ENCODE measurements around the gene DHPS.
"Not testable (repeated sequence)": the region's sequence is repeated elsewhere in the genome, so short reads cannot be mapped to it uniquely, and the experiment has no call there.

DHPS gene

DNA sequence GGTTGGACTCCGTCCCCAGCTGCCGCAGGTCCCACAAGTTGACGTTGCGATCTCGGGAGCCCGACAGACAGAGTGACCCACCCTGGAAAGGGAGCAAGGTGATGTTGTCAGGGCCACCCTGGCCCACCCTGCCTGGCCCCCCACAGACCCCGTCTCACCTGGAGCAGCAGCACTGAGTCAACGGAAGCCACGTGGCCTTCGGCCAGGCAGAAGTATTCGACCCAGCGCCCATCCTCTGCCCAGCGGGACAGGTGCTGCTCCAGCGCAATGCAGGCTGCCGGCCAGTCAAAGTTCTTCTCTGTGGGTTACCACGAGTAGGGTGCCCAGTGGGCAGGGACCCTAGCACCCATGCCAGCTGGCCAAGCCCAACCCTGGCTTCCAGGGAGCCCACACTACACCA, 13.0 kb upstream of the DHPS start:
- Histone ChIP-seq H3K4me1 (ENCODE audit: control insufficient read depth, insufficient read depth, low read length) (peaks cover 18% of the 10 kb centered on the region), H3K4me3 (ENCODE audit: low read length in 2 of 2) (no peak overlapping the region), H3K27ac (ENCODE audit: low read length) (no peak overlapping the region), H3K9me3 (ENCODE audit: control insufficient read depth in 2 of 2, low read length in 2 of 2) (no peaks in the 10 kb centered on the region), H3K36me3 (ENCODE audit: control insufficient read depth in 2 of 2, insufficient read depth in 2 of 2, low read length in 2 of 2) (peaks cover 0 to 3% of the 10 kb centered on the region in 2 donors), H3K9ac (ENCODE audit: low read length in 2 of 2) (no peak overlapping the region), H3K27me3 (ENCODE audit: control insufficient read depth in 1 of 2, insufficient read depth in 2 of 2, low read length in 2 of 2) (no peaks in the 10 kb centered on the region)

DNA sequence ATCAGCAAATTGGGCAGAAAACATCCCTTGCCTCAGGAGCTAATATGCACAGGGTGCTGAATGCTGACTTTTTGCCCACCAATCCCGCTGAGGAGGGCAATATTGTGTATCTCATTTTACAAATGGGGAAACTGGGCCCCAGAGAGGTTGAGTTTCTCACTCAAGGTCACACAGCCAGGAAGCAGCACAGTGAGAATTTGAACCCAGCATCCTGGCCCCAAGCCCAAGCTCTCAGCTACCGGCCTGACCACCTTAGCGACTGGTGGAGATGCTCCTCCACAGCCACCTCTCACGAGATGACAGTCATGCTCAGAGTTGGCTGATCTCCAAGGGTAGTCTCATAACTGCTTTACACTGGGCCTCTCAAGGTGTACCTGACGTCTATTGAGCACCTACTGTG, 11.3 kb upstream of the DHPS start:
- H3K4me1 ChIP-seq (ENCODE audit: control insufficient read depth, insufficient read depth, low read length): peaks cover 18% of the 10 kb centered on the region
- H3K9ac ChIP-seq (ENCODE audit: low read length in 2 of 2): no peak overlapping the region
- no peak overlapping the region for H3K27ac ChIP-seq (ENCODE audit: low read length)
- H3K36me3 ChIP-seq (ENCODE audit: control insufficient read depth in 2 of 2, insufficient read depth in 2 of 2, low read length in 2 of 2): peaks cover 0 to 2% of the 10 kb centered on the region in 2 donors
- H3K9me3 ChIP-seq (ENCODE audit: control insufficient read depth in 2 of 2, low read length in 2 of 2): no peaks in the 10 kb centered on the region
- no peaks in the 10 kb centered on the region for H3K27me3 ChIP-seq (ENCODE audit: control insufficient read depth in 1 of 2, insufficient read depth in 2 of 2, low read length in 2 of 2)
- no peak overlapping the region for H3K4me3 ChIP-seq (ENCODE audit: low read length in 2 of 2)

DNA sequence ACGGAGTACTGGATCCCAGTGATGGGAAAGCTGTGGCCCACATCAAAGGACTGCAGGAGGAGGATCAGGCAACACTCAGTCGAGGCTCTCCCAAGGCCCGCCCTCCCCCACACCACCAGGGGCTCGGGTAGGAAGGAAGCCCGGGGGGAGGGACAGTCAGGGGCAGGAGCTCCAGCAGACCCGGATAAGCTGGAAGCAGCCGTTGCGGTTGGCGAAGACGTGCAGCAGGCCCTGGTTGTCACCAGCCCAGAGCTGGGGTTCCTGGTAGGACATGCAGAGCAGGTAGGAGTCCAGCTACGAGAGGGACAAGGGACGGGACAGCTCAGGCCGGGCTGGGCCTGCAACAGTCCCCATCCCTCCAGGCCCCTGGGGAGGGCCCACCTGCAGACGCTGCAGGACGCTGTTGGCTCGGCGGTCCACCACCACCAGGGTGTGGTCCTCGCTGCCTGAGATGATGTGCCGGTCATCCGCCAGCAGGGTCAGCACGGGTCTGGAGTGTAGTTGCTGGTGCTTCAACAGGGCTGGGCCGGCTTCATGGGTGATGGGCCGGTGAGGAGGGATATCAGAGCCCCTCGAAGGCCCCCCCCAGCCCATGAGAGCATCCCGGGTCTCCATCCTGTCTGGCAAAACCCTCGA, 8.0 kb upstream of the DHPS start:
- no peak overlapping the region for H3K27ac ChIP-seq (ENCODE audit: low read length)
- no peaks in the 10 kb centered on the region for H3K27me3 ChIP-seq (ENCODE audit: control insufficient read depth in 1 of 2, insufficient read depth in 2 of 2, low read length in 2 of 2)
- H3K4me3 ChIP-seq (ENCODE audit: low read length in 2 of 2): no peak overlapping the region
- no peaks in the 10 kb centered on the region for H3K9me3 ChIP-seq (ENCODE audit: control insufficient read depth in 2 of 2, low read length in 2 of 2)
- no peak overlapping the region for H3K9ac ChIP-seq (ENCODE audit: low read length in 2 of 2)
- peaks cover 0 to 2% of the 10 kb centered on the region in 2 donors for H3K36me3 ChIP-seq (ENCODE audit: control insufficient read depth in 2 of 2, insufficient read depth in 2 of 2, low read length in 2 of 2)
- H3K4me1 ChIP-seq (ENCODE audit: control insufficient read depth, insufficient read depth, low read length): no peaks in the 10 kb centered on the region

DNA sequence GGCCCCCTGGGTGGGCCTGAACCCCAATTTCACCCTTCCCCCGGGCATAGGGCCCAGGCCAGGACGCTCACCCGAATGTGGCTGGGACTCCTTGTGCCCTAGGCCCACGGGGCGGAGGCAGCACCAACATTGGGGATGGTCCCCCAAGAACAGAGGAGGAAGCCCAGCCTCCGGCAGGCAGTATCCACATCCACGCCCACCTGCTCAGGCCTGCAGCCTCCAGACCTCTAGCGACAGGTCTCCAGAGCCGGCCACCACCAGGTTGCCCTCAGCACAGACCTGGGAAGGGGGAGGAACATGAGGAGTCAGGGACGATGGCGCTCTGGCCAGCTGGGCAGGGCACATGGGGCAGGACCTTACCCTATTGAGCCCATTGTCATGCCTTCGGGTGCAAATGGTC, 7.3 kb upstream of the DHPS start:
- Histone ChIP-seq H3K4me3 (ENCODE audit: low read length in 2 of 2) (no peak overlapping the region), H3K36me3 (ENCODE audit: control insufficient read depth in 2 of 2, insufficient read depth in 2 of 2, low read length in 2 of 2) (peaks cover 0 to 2% of the 10 kb centered on the region in 2 donors), H3K27ac (ENCODE audit: low read length) (no peak overlapping the region), H3K4me1 (ENCODE audit: control insufficient read depth, insufficient read depth, low read length) (no peaks in the 10 kb centered on the region), H3K27me3 (ENCODE audit: control insufficient read depth in 1 of 2, insufficient read depth in 2 of 2, low read length in 2 of 2) (no peaks in the 10 kb centered on the region), H3K9me3 (ENCODE audit: control insufficient read depth in 2 of 2, low read length in 2 of 2) (no peaks in the 10 kb centered on the region), H3K9ac (ENCODE audit: low read length in 2 of 2) (no peak overlapping the region)

DNA sequence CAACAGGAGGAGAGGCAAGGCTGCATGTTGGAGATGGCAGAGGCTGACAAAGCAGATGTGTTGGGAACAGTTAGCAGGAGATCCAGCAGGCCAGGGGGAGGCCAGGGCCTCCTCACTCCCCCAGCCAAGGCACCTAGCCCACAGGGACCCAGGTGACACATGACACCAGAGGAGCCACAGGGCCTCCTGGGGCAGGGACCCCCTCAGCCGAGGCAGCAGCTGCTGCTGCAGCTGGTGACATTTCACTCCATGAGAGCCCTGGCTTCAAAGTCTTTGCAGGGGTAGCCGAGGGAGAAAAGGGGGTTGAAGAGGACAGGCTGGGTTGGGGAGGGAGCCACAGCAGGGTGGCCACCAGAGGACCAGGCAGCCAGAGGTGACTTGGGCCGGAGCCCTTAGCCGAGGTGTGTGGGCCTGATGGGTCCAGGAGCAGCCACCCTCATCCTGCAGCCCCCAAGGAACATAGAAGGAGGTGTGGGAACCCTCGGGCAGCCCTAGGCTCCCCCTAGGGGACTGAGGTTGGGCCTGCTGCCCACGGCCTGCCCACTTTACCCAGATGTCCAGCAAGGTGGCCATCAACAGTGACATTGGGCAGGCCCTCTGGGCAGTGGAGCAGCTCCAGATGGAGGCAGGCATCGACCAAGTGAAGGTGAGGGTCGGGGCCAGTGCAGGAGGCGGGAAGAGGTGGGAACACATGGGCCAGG, 6.0 kb upstream of the DHPS start, which contains the start of gene GNG14:
GNG14 (plus strand) TSS at position 503 of the 701 bp plus-strand sequence; CDS start at position 554, 51 bp downstream.
- Histone ChIP-seq H3K4me3 (ENCODE audit: low read length in 2 of 2) (no peak within 1 kb of the TSS), H3K36me3 (ENCODE audit: control insufficient read depth in 2 of 2, insufficient read depth in 2 of 2, low read length in 2 of 2) (peaks cover 0 to 2% of the 10 kb centered on the region in 2 donors), H3K27ac (ENCODE audit: low read length) (no peak within 1 kb of the TSS), H3K9me3 (ENCODE audit: control insufficient read depth in 2 of 2, low read length in 2 of 2) (no peaks in the 10 kb centered on the region), H3K27me3 (ENCODE audit: control insufficient read depth in 1 of 2, insufficient read depth in 2 of 2, low read length in 2 of 2) (no peaks in the 10 kb centered on the region), H3K4me1 (ENCODE audit: control insufficient read depth, insufficient read depth, low read length) (no peaks in the 10 kb centered on the region), H3K9ac (ENCODE audit: low read length in 2 of 2) (no peak within 1 kb of the TSS)

DNA sequence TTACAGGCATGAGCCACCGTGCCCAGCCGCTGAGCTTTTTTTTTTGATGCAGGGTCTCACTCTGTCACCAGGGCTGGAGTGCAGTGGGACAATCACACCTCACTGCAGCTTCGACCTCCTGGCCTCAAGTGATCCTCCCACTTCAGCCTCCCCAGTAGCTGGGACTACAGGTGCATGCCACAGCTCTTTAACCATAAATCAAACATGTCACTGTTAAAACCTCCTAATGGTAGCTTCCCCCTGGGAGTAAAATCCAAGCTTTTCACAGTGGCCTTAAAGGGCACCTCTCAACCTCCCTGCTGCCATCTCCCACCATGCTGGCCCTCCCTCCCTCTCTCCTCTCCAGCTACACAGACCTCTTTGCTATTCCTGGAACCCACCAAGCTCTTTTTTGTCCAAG, 4.2 kb upstream of the DHPS start:
- Histone ChIP-seq H3K27me3 (ENCODE audit: control insufficient read depth in 1 of 2, insufficient read depth in 2 of 2, low read length in 2 of 2) (no peaks in the 10 kb centered on the region), H3K9ac (ENCODE audit: low read length in 2 of 2) (no peak overlapping the region), H3K36me3 (ENCODE audit: control insufficient read depth in 2 of 2, insufficient read depth in 2 of 2, low read length in 2 of 2) (peaks cover 0 to 2% of the 10 kb centered on the region in 2 donors), H3K4me1 (ENCODE audit: control insufficient read depth, insufficient read depth, low read length) (no peaks in the 10 kb centered on the region), H3K27ac (ENCODE audit: low read length) (no peak overlapping the region), H3K9me3 (ENCODE audit: control insufficient read depth in 2 of 2, low read length in 2 of 2) (no peaks in the 10 kb centered on the region), H3K4me3 (ENCODE audit: low read length in 2 of 2) (no peak overlapping the region)

DNA sequence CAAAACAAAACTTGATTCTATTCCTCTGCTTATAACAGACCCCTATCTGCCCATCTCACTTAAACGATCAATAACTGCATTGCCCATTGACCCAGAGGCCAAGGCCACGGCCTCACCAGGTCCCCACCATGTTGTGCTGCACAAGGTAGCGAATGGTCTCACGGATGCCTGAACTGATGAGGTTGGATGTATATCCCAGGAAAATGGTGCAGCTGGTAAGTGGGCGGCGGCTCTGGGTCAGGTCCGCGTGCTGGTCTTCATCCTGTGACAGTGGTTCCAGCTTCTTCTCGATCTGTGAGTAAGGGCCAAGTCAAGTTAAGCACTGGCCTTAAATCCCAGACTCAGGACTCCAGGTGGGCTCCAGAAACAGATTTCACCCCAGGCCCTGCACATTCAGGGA, 1.6 kb downstream of the DHPS start:
- no peak overlapping the region for H3K27ac ChIP-seq (ENCODE audit: low read length)
- no peak overlapping the region for H3K9ac ChIP-seq (ENCODE audit: low read length in 2 of 2)
- H3K9me3 ChIP-seq (ENCODE audit: control insufficient read depth in 2 of 2, low read length in 2 of 2): no peaks in the 10 kb centered on the region
- no peak overlapping the region for H3K4me3 ChIP-seq (ENCODE audit: low read length in 2 of 2)
- H3K4me1 ChIP-seq (ENCODE audit: control insufficient read depth, insufficient read depth, low read length): peaks cover 13% of the 10 kb centered on the region
- H3K27me3 ChIP-seq (ENCODE audit: control insufficient read depth in 1 of 2, insufficient read depth in 2 of 2, low read length in 2 of 2): no peaks in the 10 kb centered on the region
- H3K36me3 ChIP-seq (ENCODE audit: control insufficient read depth in 2 of 2, insufficient read depth in 2 of 2, low read length in 2 of 2): peaks cover 25 to 39% of the 10 kb centered on the region in 2 donors

- not testable (repeated sequence) for H3K27ac ChIP-seq (ENCODE audit: low read length); H3K9me3 ChIP-seq (ENCODE audit: control insufficient read depth in 2 of 2, low read length in 2 of 2); H3K4me3 ChIP-seq (ENCODE audit: low read length in 2 of 2); H3K9ac ChIP-seq (ENCODE audit: low read length in 2 of 2); H3K27me3 ChIP-seq (ENCODE audit: control insufficient read depth in 1 of 2, insufficient read depth in 2 of 2, low read length in 2 of 2)
- Histone ChIP-seq H3K36me3 (ENCODE audit: control insufficient read depth in 2 of 2, insufficient read depth in 2 of 2, low read length in 2 of 2) (peaks cover 33 to 48% of the 10 kb centered on the region in 2 donors), H3K4me1 (ENCODE audit: control insufficient read depth, insufficient read depth, low read length) (peaks cover 13% of the 10 kb centered on the region)
Measured at GRCh38 chr19:12678039-12678438, 3.6 kb downstream of the DHPS start.

GRCh38 chr19:12676928-12677327, 4.8 kb downstream of the DHPS start:
- Histone ChIP-seq H3K9ac (ENCODE audit: low read length in 2 of 2) (no peak overlapping the region), H3K4me3 (ENCODE audit: low read length in 2 of 2) (no peak overlapping the region), H3K27ac (ENCODE audit: low read length) (no peak overlapping the region), H3K36me3 (ENCODE audit: control insufficient read depth in 2 of 2, insufficient read depth in 2 of 2, low read length in 2 of 2) (peaks cover 38 to 53% of the 10 kb centered on the region in 2 donors), H3K27me3 (ENCODE audit: control insufficient read depth in 1 of 2, insufficient read depth in 2 of 2, low read length in 2 of 2) (no peaks in the 10 kb centered on the region), H3K4me1 (ENCODE audit: control insufficient read depth, insufficient read depth, low read length) (peaks cover 13% of the 10 kb centered on the region), H3K9me3 (ENCODE audit: control insufficient read depth in 2 of 2, low read length in 2 of 2) (no peaks in the 10 kb centered on the region)

DNA sequence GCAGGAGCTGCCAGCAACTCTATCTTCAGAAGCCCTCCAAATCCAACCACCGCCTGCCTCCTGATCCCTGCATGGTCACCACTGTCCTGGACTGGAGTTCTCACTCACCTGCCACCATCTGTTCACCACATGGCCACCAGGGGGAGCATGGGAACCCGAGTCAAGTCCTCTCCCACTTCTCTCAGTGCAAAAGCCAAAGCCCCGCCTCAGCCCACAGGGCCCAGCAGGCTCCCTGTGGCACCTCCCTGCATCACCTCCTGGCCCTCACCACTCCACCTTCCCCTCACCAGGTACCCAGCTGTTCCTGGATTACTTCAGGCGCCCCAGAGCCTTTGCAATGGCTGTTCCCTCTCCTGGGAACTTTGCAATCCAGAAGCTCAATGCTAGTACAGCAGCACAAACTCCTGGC, 5.3 kb downstream of the DHPS start:
- H3K36me3 ChIP-seq (ENCODE audit: control insufficient read depth in 2 of 2, insufficient read depth in 2 of 2, low read length in 2 of 2): peaks cover 38 to 53% of the 10 kb centered on the region in 2 donors
- peak overlapping the region in 1 of 2 donors; percentile 22 for H3K4me3 ChIP-seq (ENCODE audit: low read length in 2 of 2)
- no peaks in the 10 kb centered on the region for H3K27me3 ChIP-seq (ENCODE audit: control insufficient read depth in 1 of 2, insufficient read depth in 2 of 2, low read length in 2 of 2)
- H3K9me3 ChIP-seq (ENCODE audit: control insufficient read depth in 2 of 2, low read length in 2 of 2): no peaks in the 10 kb centered on the region
- H3K9ac ChIP-seq (ENCODE audit: low read length in 2 of 2): no peak overlapping the region
- no peak overlapping the region for H3K27ac ChIP-seq (ENCODE audit: low read length)
- peaks cover 13% of the 10 kb centered on the region for H3K4me1 ChIP-seq (ENCODE audit: control insufficient read depth, insufficient read depth, low read length)

DNA sequence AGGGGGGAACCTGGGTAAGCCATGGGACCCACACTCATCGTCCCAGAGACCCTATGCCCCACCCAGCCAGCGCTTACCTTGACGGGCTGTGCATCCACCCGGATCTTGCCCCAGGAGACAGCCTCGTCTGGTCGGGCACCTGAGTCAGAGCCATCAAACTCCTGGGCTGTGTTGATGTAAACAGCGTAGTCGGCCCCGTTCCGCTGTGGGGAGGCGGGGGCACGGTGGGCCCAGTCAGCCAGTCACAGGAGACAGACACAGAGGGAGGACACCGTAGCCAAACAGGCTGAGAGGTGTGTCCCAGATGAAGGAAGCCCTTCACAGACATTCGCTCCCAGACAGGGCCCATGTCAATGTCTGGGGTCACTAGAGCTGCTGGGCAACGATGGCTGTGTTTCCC, 5.7 kb downstream of the DHPS start:
- Histone ChIP-seq H3K4me1 (ENCODE audit: control insufficient read depth, insufficient read depth, low read length) (peaks cover 13% of the 10 kb centered on the region), H3K27me3 (ENCODE audit: control insufficient read depth in 1 of 2, insufficient read depth in 2 of 2, low read length in 2 of 2) (no peaks in the 10 kb centered on the region), H3K4me3 (ENCODE audit: low read length in 2 of 2) (peak overlapping the region in 1 of 2 donors; percentile 22), H3K36me3 (ENCODE audit: control insufficient read depth in 2 of 2, insufficient read depth in 2 of 2, low read length in 2 of 2) (peaks cover 38 to 53% of the 10 kb centered on the region in 2 donors), H3K9ac (ENCODE audit: low read length in 2 of 2) (no peak overlapping the region), H3K9me3 (ENCODE audit: control insufficient read depth in 2 of 2, low read length in 2 of 2) (no peaks in the 10 kb centered on the region), H3K27ac (ENCODE audit: low read length) (no peak overlapping the region)

All from stomach smooth muscle (tissue), 2 donors.